Endodermal cell (in vitro differentiated cells): ENCODE data around the gene CHCHD3. TPM values are rescaled to one million over a fixed set of nuclear protein-coding genes. Genes with fewer than 3 reads are reported as not detected.

Source experiments
- DNase-seq: peaks from one replicate; pipeline ENCODE4 v3.0.0-alpha.2; 2017
- H3K27ac ChIP-seq: 2 replicates; pipeline ENCODE4 v1.5.1; 2013; ENCODE audit warnings: mild to moderate bottlenecking, low read depth, low read length, moderate library complexity
- H3K27me3 ChIP-seq: 2 replicates; pipeline ENCODE4 v1.6.1; 2013; ENCODE audit warnings: mild to moderate bottlenecking, low read length, moderate library complexity; ENCODE audit not compliant: insufficient read depth, control insufficient read depth, poor library complexity, severe bottlenecking
- H3K36me3 ChIP-seq: 2 replicates; pipeline ENCODE4 v1.7.0; 2013; ENCODE audit warnings: mild to moderate bottlenecking, low read length, moderate library complexity; ENCODE audit not compliant: control insufficient read depth, insufficient read depth
- H3K4me1 ChIP-seq: one replicate; pipeline ENCODE4 v1.7.0; 2013; ENCODE audit warnings: low read length; ENCODE audit not compliant: control insufficient read depth, insufficient read depth
- H3K4me3 ChIP-seq: 2 replicates; pipeline ENCODE4 v1.5.1; 2013; ENCODE audit warnings: mild to moderate bottlenecking, low read length, moderate library complexity
- H3K9ac ChIP-seq: 2 replicates; pipeline ENCODE4 v1.6.1; 2013; ENCODE audit warnings: mild to moderate bottlenecking, low read length, moderate library complexity; ENCODE audit not compliant: poor library complexity, severe bottlenecking; ENCODE audit errors: extremely low read depth
- H3K9me3 ChIP-seq: 2 replicates; pipeline ENCODE4 v1.6.1; 2013; ENCODE audit warnings: mild to moderate bottlenecking, low read length, moderate library complexity; ENCODE audit not compliant: control insufficient read depth
- H3K27ac Mint-ChIP-seq: 2 replicates; pipeline ENCODE4 v1.8.0; 2020; ENCODE audit warnings: mixed read lengths
- H3K27me3 Mint-ChIP-seq: 2 replicates; pipeline ENCODE4 v1.8.0; 2021; ENCODE audit warnings: mild to moderate bottlenecking, mixed read lengths; ENCODE audit not compliant: insufficient read depth
- H3K36me3 Mint-ChIP-seq: 2 replicates; pipeline ENCODE4 v1.8.0; 2020; ENCODE audit warnings: low read depth, mixed read lengths
- H3K4me1 Mint-ChIP-seq: 2 replicates; pipeline ENCODE4 v1.8.0; 2020; ENCODE audit warnings: mixed read lengths
- H3K4me3 Mint-ChIP-seq: 2 replicates; pipeline ENCODE4 v1.8.0; 2020; ENCODE audit warnings: mild to moderate bottlenecking, moderate library complexity, mixed read lengths
- H3K9me3 Mint-ChIP-seq: 2 replicates; pipeline ENCODE4 v1.8.0; 2020; ENCODE audit warnings: mild to moderate bottlenecking, mixed read lengths
- CTCF ChIP-seq: fragments of 200-600 bp; sonication (generic); conservative IDR thresholded peaks from 2 replicates; pipeline ENCODE4 v1.5.0; 2021; ENCODE audit warnings: antibody characterized with exemption, mild to moderate bottlenecking
- WGBS, 2 experiments: methylation state at CpG; one replicate each; pipeline versions ENCODE4 v1.1.5 to v1.1.7; 2013; ENCODE audit warnings: missing lambda C conversion rate in 2 of 2, mixed read lengths in 1 of 2; ENCODE audit not compliant: insufficient coverage in 1 of 2, insufficient read length in 1 of 2; 5-methylcytosine and 5-hydroxymethylcytosine counted together
- total RNA-seq, 2 donors: library from RNA; stranded (reverse); fragmentation: NEBNext Ultra II Directional in 1 of 2; extraction: Animal tissue kit (Norgen Biotek cat#: 25700) in 1 of 2; gene quantifications; 2 replicates in 1 of 2; 3 replicates in 1 of 2; pipeline ENCODE4 v1.2.1, GENCODE V29; 2021

CHCHD3 gene
- total RNA-seq, 2 donors from 2014 or later = 70.4 to 75.2 TPM

GRCh38 chr7:132793474-132793873, 288.4 kb downstream of the CHCHD3 start:
- Mint-ChIP-seq H3K27ac (no peak overlapping the region), H3K27me3 (no peaks in the 10 kb centered on the region), H3K36me3 (peaks cover 9% of the 10 kb centered on the region), H3K9me3 (no peaks in the 10 kb centered on the region), H3K4me3 (no peak overlapping the region), H3K4me1 (peaks cover 15% of the 10 kb centered on the region)
- H3K27me3 ChIP-seq = no peaks in the 10 kb centered on the region
- TF ChIP-seq CTCF = no peak
- H3K9ac ChIP-seq = no peak overlapping the region
- no peaks in the 10 kb centered on the region for H3K36me3 ChIP-seq
- DNase-seq = no peak
- H3K4me1 ChIP-seq = no peaks in the 10 kb centered on the region
- H3K4me3 ChIP-seq = no peak overlapping the region
- H3K27ac ChIP-seq = no peak overlapping the region
- 94 to 100% methylated on average over 3 of the region's 3 CpGs for WGBS, 2 experiments
- H3K9me3 ChIP-seq = no peaks in the 10 kb centered on the region

- peaks cover 15% of the 10 kb centered on the region for H3K4me1 Mint-ChIP-seq
- no peak overlapping the region for H3K27ac Mint-ChIP-seq
- peaks cover 12% of the 10 kb centered on the region for H3K36me3 Mint-ChIP-seq
- Histone ChIP-seq H3K9ac (no peak overlapping the region), H3K9me3 (no peaks in the 10 kb centered on the region), H3K27me3 (no peaks in the 10 kb centered on the region), H3K36me3 (no peaks in the 10 kb centered on the region), H3K4me3 (no peak overlapping the region), H3K27ac (no peak overlapping the region), H3K4me1 (no peaks in the 10 kb centered on the region)
- 100% methylated on average over 1 of the region's 1 CpG for WGBS, 2 experiments
- no peaks in the 10 kb centered on the region for H3K27me3 Mint-ChIP-seq
- no peak overlapping the region for H3K4me3 Mint-ChIP-seq
- no peaks in the 10 kb centered on the region for H3K9me3 Mint-ChIP-seq
- no peak for DNase-seq
- no peak for TF ChIP-seq CTCF
These were observed 290.9 kb downstream of the CHCHD3 start for GRCh38 chr7:132791036-132791435.

- H3K9ac ChIP-seq = no peak overlapping the region
- WGBS, 2 experiments = 97 to 100% methylated on average over 2 of the region's 2 CpGs
- Mint-ChIP-seq H3K27ac (no peak overlapping the region), H3K27me3 (no peaks in the 10 kb centered on the region), H3K9me3 (no peaks in the 10 kb centered on the region), H3K36me3 (peaks cover 8% of the 10 kb centered on the region), H3K4me1 (peaks cover 15% of the 10 kb centered on the region), H3K4me3 (no peak overlapping the region)
- H3K4me1 ChIP-seq = no peaks in the 10 kb centered on the region
- DNase-seq = no peak
- TF ChIP-seq CTCF = no peak
- H3K36me3 ChIP-seq = no peaks in the 10 kb centered on the region
- no peak overlapping the region for H3K27ac ChIP-seq
- no peaks in the 10 kb centered on the region for H3K27me3 ChIP-seq
- no peaks in the 10 kb centered on the region for H3K9me3 ChIP-seq
- H3K4me3 ChIP-seq = no peak overlapping the region
These were observed 291.8 kb downstream of the CHCHD3 start for GRCh38 chr7:132790104-132790503.
